Hepatocyte (in vitro differentiated cells): Measurements from ENCODE around the gene FARP2. TPM values are rescaled to one million over a fixed set of nuclear protein-coding genes. Genes with fewer than 3 reads are reported as not detected.

Experiments used
- DNase-seq: peaks from one replicate; pipeline ENCODE4 v3.0.0-alpha.2; 2016; ENCODE audit warnings: low spot score
- H2AFZ ChIP-seq: fragments of 200-600 bp; sonication (generic); 2 replicates; pipeline ENCODE4 v1.6.0; 2016; ENCODE audit warnings: antibody characterized with exemption, mild to moderate bottlenecking
- H3K27ac ChIP-seq: fragments of 200-600 bp; sonication (generic); 2 replicates; pipeline ENCODE4 v1.5.1; 2016; ENCODE audit warnings: mild to moderate bottlenecking
- H3K27me3 ChIP-seq: fragments of 200-600 bp; sonication (generic); 2 replicates; pipeline ENCODE4 v1.6.1; 2016
- H3K36me3 ChIP-seq: fragments of 200-600 bp; sonication (generic); replicated peaks from 2 replicates; pipeline ENCODE4 v1.5.1; 2016; ENCODE audit warnings: low read depth; ENCODE audit not compliant: insufficient read depth
- H3K4me1 ChIP-seq: fragments of 200-600 bp; sonication (generic); 2 replicates; pipeline ENCODE4 v1.5.1; 2016; ENCODE audit warnings: mild to moderate bottlenecking, moderate library complexity; ENCODE audit not compliant: insufficient read depth
- H3K4me2 ChIP-seq: fragments of 200-600 bp; sonication (generic); 2 replicates; pipeline ENCODE4 v1.6.0; 2016
- H3K4me3 ChIP-seq: fragments of 200-600 bp; sonication (generic); 2 replicates; pipeline ENCODE4 v1.5.1; 2016; ENCODE audit warnings: mild to moderate bottlenecking
- H3K79me2 ChIP-seq: fragments of 200-600 bp; sonication (generic); 2 replicates; pipeline ENCODE4 v1.6.0; 2017; ENCODE audit warnings: mild to moderate bottlenecking
- H3K9me2 ChIP-seq: fragments of 200-600 bp; sonication (generic); replicated peaks from 2 replicates; pipeline ENCODE4 v1.6.0; 2017; ENCODE audit warnings: mild to moderate bottlenecking; ENCODE audit not compliant: insufficient read depth
- H3K9me3 ChIP-seq: fragments of 200-600 bp; sonication (generic); 2 replicates; pipeline ENCODE4 v1.5.1; 2016; ENCODE audit warnings: low read depth, mild to moderate bottlenecking
- H4K20me1 ChIP-seq: fragments of 200-600 bp; sonication (generic); 2 replicates; pipeline ENCODE4 v1.6.0; 2016; ENCODE audit warnings: mild to moderate bottlenecking; ENCODE audit not compliant: insufficient read depth, poor library complexity, severe bottlenecking
- EZH2 ChIP-seq: fragments of 200-600 bp; sonication (generic); IDR thresholded peaks from 2 replicates; pipeline ENCODE4 v1.6.1; 2016; ENCODE audit warnings: antibody characterized with exemption, mild to moderate bottlenecking, borderline replicate concordance
- EZH2phosphoT487 ChIP-seq: fragments of 200-600 bp; sonication (generic); IDR thresholded peaks from one replicate; pipeline ENCODE4 v1.6.1; 2018; ENCODE audit warnings: antibody characterized with exemption, mild to moderate bottlenecking, low read depth, moderate library complexity; ENCODE audit not compliant: unreplicated experiment, severe bottlenecking
- WGBS: methylation state at CpG from one replicate; pipeline ENCODE4 v1.1.6; 2016; ENCODE audit warnings: low lambda C conversion rate; ENCODE audit errors: missing lambda C conversion rate; 5-methylcytosine and 5-hydroxymethylcytosine counted together
- polyA plus RNA-seq: library from polyadenylated mRNA; unstranded; fragments of >200 nt; fragmentation: Nextera tagmentation; extraction: Ambion mirVana; gene quantifications from 2 replicates; pipeline ENCODE4 v1.2.1, GENCODE V29; 2016
- total RNA-seq: library from RNA; depleted of rRNA; stranded (reverse); fragments of >200 nt; gene quantifications from 2 replicates; pipeline ENCODE4 v1.2.3, GENCODE V29; 2014
- TF ChIP-seq, protein P1 (sequence below): fragments of 200-600 bp; sonication (generic); IDR thresholded peaks from 2 replicates; pipeline ENCODE4 v1.5.1; 2016; ENCODE audit warnings: antibody characterized with exemption, mild to moderate bottlenecking; ENCODE audit not compliant: poor library complexity

FARP2 gene
- total and polyA plus RNA-seq, 2 experiments from 2014 or later = 29.1 to 29.6 TPM

DNA sequence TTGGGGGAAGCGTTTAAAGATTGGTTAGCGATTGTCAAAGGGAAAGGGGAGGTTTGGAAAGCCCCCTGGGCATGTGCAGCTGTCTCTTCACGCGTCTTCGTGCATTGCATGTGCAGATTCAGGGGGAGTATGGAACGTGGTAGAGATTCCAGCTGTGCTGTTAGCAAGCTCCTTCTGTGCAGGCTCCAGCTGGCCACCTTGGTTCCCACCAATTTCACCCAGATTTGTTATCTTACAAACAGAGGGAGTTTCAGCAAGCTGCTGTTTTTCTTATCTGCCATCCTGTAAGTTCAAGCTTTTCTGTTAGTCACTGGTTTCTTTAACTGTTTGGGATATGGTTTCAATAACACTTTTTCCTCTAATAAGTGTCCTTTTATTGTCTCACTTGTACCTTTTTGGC, 30.4 kb downstream of the FARP2 start:
- 80% methylated on average over 6 of the region's 6 CpGs for WGBS
- DNase-seq = no peak
- Histone ChIP-seq H2AFZ (no peak overlapping the region), H3K36me3 (no peaks in the 10 kb centered on the region), H4K20me1 (peaks cover 3% of the 10 kb centered on the region), H3K9me3 (no peaks in the 10 kb centered on the region), H3K79me2 (peaks cover 53% of the 10 kb centered on the region), H3K27me3 (no peaks in the 10 kb centered on the region), H3K9me2 (no peaks in the 10 kb centered on the region), H3K4me3 (no peak overlapping the region), H3K27ac (no peak overlapping the region), H3K4me2 (no peak overlapping the region), H3K4me1 (peaks cover 5% of the 10 kb centered on the region)
- TF ChIP-seq EZH2phosphoT487 (no peak), EZH2 (no peak)
- TF ChIP-seq, protein P1, sequence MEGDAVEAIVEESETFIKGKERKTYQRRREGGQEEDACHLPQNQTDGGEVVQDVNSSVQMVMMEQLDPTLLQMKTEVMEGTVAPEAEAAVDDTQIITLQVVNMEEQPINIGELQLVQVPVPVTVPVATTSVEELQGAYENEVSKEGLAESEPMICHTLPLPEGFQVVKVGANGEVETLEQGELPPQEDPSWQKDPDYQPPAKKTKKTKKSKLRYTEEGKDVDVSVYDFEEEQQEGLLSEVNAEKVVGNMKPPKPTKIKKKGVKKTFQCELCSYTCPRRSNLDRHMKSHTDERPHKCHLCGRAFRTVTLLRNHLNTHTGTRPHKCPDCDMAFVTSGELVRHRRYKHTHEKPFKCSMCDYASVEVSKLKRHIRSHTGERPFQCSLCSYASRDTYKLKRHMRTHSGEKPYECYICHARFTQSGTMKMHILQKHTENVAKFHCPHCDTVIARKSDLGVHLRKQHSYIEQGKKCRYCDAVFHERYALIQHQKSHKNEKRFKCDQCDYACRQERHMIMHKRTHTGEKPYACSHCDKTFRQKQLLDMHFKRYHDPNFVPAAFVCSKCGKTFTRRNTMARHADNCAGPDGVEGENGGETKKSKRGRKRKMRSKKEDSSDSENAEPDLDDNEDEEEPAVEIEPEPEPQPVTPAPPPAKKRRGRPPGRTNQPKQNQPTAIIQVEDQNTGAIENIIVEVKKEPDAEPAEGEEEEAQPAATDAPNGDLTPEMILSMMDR = no peak

DNA sequence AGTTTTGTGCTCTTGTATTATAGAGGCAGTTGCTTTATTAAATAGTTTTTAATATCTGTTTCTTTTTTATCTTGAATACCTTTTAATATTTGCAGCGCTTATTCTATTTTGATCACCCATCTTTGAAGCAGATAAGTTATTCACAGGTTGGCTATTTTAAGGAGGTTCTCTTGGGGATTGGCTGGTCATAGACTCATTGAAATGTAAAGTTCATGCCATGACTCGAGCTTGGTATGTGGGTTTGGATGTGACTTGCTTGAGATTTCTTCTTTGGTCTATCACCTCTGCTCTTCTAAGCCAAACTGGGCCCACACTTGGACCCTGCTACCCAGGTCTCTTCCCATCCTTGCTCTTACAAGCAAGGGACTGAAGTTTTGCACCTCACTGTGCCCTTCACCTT, 33.6 kb downstream of the FARP2 start:
- H3K4me2 ChIP-seq = no peak overlapping the region
- no peak overlapping the region for H2AFZ ChIP-seq
- peaks cover 3% of the 10 kb centered on the region for H4K20me1 ChIP-seq
- H3K27ac ChIP-seq = no peak overlapping the region
- 98% methylated on average over 2 of the region's 2 CpGs for WGBS
- DNase-seq = no peak
- H3K4me1 ChIP-seq = peaks cover 5% of the 10 kb centered on the region
- H3K36me3 ChIP-seq = no peaks in the 10 kb centered on the region
- H3K9me3 ChIP-seq = no peaks in the 10 kb centered on the region
- no peak for TF ChIP-seq EZH2
- no peak for TF ChIP-seq EZH2phosphoT487
- TF ChIP-seq, protein P1 = no peak
- no peak overlapping the region for H3K4me3 ChIP-seq
- H3K27me3 ChIP-seq = no peaks in the 10 kb centered on the region
- H3K79me2 ChIP-seq = peaks cover 51% of the 10 kb centered on the region
- no peaks in the 10 kb centered on the region for H3K9me2 ChIP-seq

DNA sequence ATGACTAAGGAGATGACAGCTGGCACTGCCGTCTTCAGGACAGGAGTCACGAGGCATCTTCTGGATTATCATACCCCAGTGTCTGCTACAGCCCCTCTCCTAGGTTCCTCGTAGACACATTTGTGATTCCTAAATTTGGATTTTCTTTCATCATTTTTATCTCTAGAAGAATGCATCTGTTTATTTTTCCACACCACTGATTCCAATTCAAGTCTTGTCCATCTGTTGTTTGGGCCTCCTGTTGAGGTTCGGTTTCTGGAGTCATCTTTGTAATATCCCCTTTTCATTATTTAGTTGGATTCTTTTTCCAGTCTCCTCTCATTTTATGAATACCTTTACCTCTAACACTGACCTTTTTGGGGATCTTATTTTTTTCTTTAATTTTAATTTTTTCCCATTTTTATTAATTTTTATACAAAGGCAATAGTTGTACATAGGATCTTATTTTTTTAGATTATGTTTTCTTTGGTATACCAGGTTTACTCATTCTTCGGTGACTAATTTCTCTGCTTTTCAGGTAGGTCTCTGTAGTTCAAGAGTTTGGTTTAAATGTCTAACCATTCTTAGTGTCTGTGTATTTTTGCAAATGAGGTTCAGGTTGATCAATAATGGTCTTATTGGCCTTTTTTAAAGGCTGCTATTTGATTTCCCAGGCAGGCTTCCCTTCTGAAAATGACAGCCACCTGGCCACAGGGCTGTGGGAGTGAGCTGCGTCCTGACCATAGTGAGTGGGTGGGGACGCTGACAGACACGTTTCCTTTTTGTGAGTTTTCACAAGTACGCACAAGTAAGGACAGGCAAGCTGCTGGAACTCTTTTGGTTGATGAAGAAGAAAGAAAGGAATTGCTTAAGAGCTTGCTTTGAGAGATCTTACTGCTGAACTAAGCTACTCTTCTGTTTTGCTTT, 34.5 kb downstream of the FARP2 start:
- no peak overlapping the region for H3K4me3 ChIP-seq
- H3K27me3 ChIP-seq = no peaks in the 10 kb centered on the region
- peaks cover 48% of the 10 kb centered on the region for H3K79me2 ChIP-seq
- peaks cover 3% of the 10 kb centered on the region for H4K20me1 ChIP-seq
- TF ChIP-seq, protein P1 = no peak
- no peak for TF ChIP-seq EZH2phosphoT487
- TF ChIP-seq EZH2 = no peak
- H3K4me1 ChIP-seq = peaks cover 5% of the 10 kb centered on the region
- H3K4me2 ChIP-seq = no peak overlapping the region
- H3K27ac ChIP-seq = no peak overlapping the region
- DNase-seq = no peak
- no peak overlapping the region for H2AFZ ChIP-seq
- H3K36me3 ChIP-seq = no peaks in the 10 kb centered on the region
- no peaks in the 10 kb centered on the region for H3K9me3 ChIP-seq
- no peaks in the 10 kb centered on the region for H3K9me2 ChIP-seq
- 89% methylated on average over 9 of the region's 9 CpGs for WGBS
